GM03348 (cell line): Measurements from ENCODE around the gene CLN5.
A peak's percentile ranks its signal among the peaks of the same experiment; 100 is the strongest.
"Not testable (repeated sequence)": the region's sequence is repeated elsewhere in the genome, so short reads cannot be mapped to it uniquely, and the experiment has no call there.

Experiments used
- DNase-seq: peaks from one replicate; pipeline ENCODE4 v3.0.0; 2012; ENCODE audit warnings: low spot score

The CLN5 gene

GRCh38 chr13:76991796-76992547 lies at the start of gene CLN5:
TSS of gene CLN5 (plus strand) at chr13:76992081. CDS start at chr13:76992099, 18 bp downstream.
- peak; percentile 98 for DNase-seq

- DNase-seq: no peak
These were observed 49.5 kb upstream of the CLN5 start for GRCh38 chr13:76942363-76942762.

GRCh38 chr13:76943646-76944045 lies 48.2 kb upstream of the CLN5 start:
- no peak for DNase-seq

- DNase-seq: peak; percentile 62
These were observed 47.4 kb upstream of the CLN5 start for GRCh38 chr13:76944456-76944855.

GRCh38 chr13:76948149-76948548 lies 43.7 kb upstream of the CLN5 start, which contains the start of gene ACOD1:
TSS of gene ACOD1 (plus strand) at chr13:76948511. CDS start at chr13:76948559, 48 bp downstream.
- DNase-seq: no peak

GRCh38 chr13:76950101-76950500 lies 41.8 kb upstream of the CLN5 start:
- DNase-seq: no peak

DNA sequence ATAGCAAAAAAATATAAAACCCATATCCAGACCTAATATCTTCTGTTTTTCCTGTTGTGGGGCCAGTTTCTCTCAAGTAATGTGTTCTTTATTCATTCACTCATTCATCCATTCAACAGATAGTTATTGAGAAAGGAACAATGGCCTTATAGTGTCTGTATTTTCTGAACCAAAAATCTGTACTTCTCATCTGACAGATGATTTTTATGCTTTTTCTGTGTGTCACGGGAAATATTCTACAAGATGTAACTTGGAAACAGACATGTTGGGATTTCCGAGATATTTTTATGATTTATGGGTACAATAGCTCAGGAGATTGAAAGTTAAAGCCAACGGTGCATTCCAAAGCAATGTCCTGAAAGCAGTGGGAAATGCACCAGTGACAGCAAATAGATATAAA lies 37.9 kb upstream of the CLN5 start:
- no peak for DNase-seq

DNA sequence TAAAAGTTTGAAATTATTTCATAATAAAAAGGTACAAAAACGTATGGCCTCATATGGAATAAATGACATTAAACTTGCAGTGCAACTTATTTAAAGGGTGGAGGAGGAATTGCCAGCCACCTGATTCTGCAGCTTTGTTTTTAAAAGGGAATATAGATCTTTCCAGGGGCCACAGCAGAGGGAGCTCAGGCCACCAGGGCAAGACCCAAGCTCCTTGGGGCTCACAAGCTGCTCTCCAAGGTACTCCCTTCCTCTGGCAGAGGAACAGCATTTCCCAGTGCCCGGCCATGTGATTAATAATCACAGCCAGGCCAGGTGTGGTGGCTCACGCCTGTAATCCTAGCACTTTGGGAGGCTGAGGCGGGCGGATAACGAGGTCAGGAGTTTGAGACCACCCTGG lies 37.3 kb upstream of the CLN5 start:
- no peak for DNase-seq

GRCh38 chr13:76955193-76955592 lies 36.7 kb upstream of the CLN5 start:
- no peak for DNase-seq

- no peak for DNase-seq
These were observed 36.2 kb upstream of the CLN5 start for GRCh38 chr13:76955661-76956060.

GRCh38 chr13:76958841-76959432 lies 32.9 kb upstream of the CLN5 start:
- no peak for DNase-seq

DNA sequence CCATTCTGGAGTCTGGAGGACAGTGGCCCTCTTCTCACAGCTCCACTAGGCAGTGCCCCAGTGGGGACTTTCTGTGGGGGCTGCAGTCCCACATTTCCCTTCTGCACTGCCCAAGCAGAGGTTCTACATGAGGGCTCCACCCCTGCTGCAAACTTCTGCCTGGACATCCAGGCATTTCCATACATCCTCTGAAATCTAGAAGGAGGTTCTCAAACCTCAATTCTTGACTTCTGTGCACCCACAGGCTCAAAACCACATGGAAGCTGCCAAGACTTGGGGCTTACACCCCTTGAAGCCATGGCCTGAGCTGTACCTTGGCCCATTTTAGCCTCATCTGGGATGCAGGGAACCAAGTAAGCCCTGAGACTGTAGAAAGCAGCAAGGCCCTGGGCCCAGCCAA lies 32.1 kb upstream of the CLN5 start:
- DNase-seq: not testable (repeated sequence)

- peak; percentile 30 for DNase-seq
These were observed 26.0 kb upstream of the CLN5 start for GRCh38 chr13:76965759-76966421.

DNA sequence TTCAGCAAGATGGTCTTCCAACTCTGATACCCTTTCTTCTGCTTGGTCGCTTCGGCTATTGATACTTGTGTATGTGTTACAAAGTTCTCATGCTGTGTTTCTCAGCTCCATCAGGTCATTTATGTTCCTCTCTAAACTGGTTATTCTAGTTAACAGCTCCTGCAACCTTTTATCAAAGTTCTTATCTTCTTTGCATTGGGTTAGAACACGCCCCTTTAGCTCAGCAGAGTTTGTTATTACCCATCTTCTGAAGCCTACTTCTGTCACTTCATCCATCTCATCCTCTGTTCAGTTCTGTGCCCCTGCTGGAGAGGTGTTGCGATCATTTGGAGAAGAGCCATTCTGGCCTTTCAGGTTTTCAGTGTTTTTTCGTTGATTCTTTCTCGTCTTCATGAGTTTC lies 24.9 kb upstream of the CLN5 start:
- DNase-seq: no peak

- DNase-seq: no peak
These were observed 23.8 kb upstream of the CLN5 start for GRCh38 chr13:76968041-76968440.

GRCh38 chr13:76969488-76970365 lies 22.2 kb upstream of the CLN5 start:
- peak; percentile 15 for DNase-seq

GRCh38 chr13:76971215-76971614 lies 20.7 kb upstream of the CLN5 start:
- no peak for DNase-seq

GRCh38 chr13:76971851-76972829 lies 19.7 kb upstream of the CLN5 start:
- DNase-seq: no peak

- DNase-seq: no peak
These were observed 17.8 kb upstream of the CLN5 start for GRCh38 chr13:76973920-76974617.

GRCh38 chr13:76974618-76974975 lies 17.3 kb upstream of the CLN5 start:
- DNase-seq: no peak
